Breast epithelium (tissue), 4 donors: ENCODE results near the gene UNC93B1. TPM values are rescaled to one million over a fixed set of nuclear protein-coding genes. Genes with fewer than 3 reads are reported as not detected.
"Not testable (repeated sequence)": the region's sequence is repeated elsewhere in the genome, so short reads cannot be mapped to it uniquely, and the experiment has no call there.

Source experiments
- DNase-seq, 2 donors: peaks; one replicate each; pipeline ENCODE4 v3.0.0-alpha.2; 2019; ENCODE audit warnings: low spot score in 2 of 2
- H3K27ac ChIP-seq, 2 donors: fragments of 200-600 bp; sonication (generic) in 1 of 2; one replicate each; pipeline ENCODE4 v1.5.1; 2016 to 2019; ENCODE audit warnings: mild to moderate bottlenecking in 1 of 2
- H3K27me3 ChIP-seq, 2 donors: fragments of 200-600 bp; sonication (generic) in 1 of 2; one replicate each; pipeline versions ENCODE4 v1.5.1 to v1.6.0; 2017 to 2019; ENCODE audit warnings: control low read depth in 1 of 2, mild to moderate bottlenecking in 1 of 2
- H3K36me3 ChIP-seq: fragments of 200-600 bp; one replicate; pipeline ENCODE4 v1.5.1; 2019
- H3K4me1 ChIP-seq, 2 donors: fragments of 200-600 bp; sonication (generic); one replicate each; pipeline ENCODE4 v1.5.1; 2016 to 2019; ENCODE audit warnings: control low read depth in 1 of 2
- H3K4me3 ChIP-seq, 3 donors: fragments of 200-600 bp; sonication (generic); 1 replicate in 2 of 3; 2 replicates in 1 of 3; pipeline ENCODE4 v1.5.1; 2016 to 2019; ENCODE audit warnings: mild to moderate bottlenecking in 3 of 3, moderate library complexity in 2 of 3
- H3K9me3 ChIP-seq, 2 donors: fragments of 200-600 bp; sonication (generic) in 1 of 2; one replicate each; pipeline ENCODE4 v1.5.1; 2016 to 2019; ENCODE audit warnings: control low read depth in 1 of 2
- CTCF ChIP-seq, 3 donors: fragments of 450-650 bp; IDR thresholded peaks; one replicate each; pipeline ENCODE4 v1.5.1; 2016 to 2017; ENCODE audit warnings: antibody characterized with exemption in 3 of 3, mild to moderate bottlenecking in 3 of 3, moderate library complexity in 3 of 3
- POLR2A ChIP-seq: fragments of 450-650 bp; IDR thresholded peaks from one replicate; pipeline ENCODE4 v1.6.1; 2016; ENCODE audit warnings: antibody characterized with exemption, mild to moderate bottlenecking, moderate library complexity
- POLR2AphosphoS5 ChIP-seq, 3 donors: sonication (generic); formaldehyde crosslinking; IDR thresholded peaks; one replicate each; pipeline ENCODE4 v1.6.1; 2017; ENCODE audit warnings: antibody characterized with exemption in 3 of 3
- intact Hi-C: fragments of 100-400 bp; cut with DNase I; formaldehyde crosslinking; loops from one replicate; pipeline ENCODE4 v1.15.1; 2023; ENCODE audit warnings: low total_unique reads
- total RNA-seq, 3 donors: library from RNA; depleted of rRNA; stranded (reverse); fragments of >200 nt; gene quantifications; one replicate each; pipeline ENCODE4 v1.1.0, GENCODE V29; 2016

UNC93B1 gene
- total RNA-seq, 3 donors from 2014 or later: 40.3 to 63.7 (median 49.8) TPM

DNA sequence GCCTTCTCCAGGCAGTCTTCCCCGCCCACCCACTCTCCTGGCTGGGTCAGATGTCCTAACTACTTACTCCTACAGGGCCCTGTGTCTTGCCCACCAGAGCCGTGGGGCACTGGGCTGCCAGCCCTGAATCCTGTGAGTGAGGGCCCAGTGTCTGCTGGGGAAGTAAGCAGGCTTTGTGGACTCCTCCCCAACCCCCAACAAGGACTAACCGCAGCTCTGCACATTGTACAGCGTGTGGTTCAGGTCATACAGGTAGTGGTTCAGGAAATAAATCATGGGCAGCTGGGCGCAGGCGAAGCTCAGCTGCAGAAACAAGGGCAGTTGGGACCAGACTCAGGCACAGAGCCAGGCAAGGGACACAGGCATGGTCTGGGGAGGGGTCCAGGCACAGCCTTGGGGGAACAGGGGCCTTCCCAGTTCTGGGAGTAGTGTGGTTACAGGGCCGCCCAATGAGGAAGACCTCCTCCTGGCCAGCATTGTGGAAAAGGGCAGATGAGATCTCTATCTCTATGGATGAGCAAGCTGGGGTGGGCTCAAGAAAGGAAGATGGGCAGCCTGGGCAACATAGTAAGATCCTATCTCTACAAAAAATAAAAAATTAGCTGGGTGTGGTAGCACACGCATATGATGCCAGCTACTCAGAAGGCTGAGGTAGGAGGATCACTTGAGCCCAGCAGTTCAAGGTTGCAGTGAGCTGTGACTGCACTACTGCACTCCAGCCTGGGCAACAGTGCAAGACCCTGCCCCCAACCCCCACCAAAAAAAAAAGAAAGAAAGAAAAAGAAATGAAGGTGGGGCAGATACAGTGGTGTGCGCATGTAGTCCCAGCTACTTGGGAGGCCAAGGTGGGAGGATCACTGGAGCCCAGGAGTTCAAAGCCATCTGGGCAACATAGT lies 5.5 kb downstream of the UNC93B1 start:
- Histone ChIP-seq H3K9me3 (no peaks in the 10 kb centered on the region), H3K4me1 (no peaks in the 10 kb centered on the region), H3K27me3 (no peaks in the 10 kb centered on the region), H3K36me3 (no peaks in the 10 kb centered on the region), H3K27ac (no peak overlapping the region), H3K4me3 (no peak overlapping the region)
- no peak for DNase-seq
- no peak for TF ChIP-seq CTCF (IDR thresholded peaks at IDR 0.05)
- no peak for TF ChIP-seq POLR2A
- no peak for TF ChIP-seq POLR2AphosphoS5 (IDR thresholded peaks at IDR 0.05)
- intact Hi-C loops: no loop called here

- Histone ChIP-seq H3K27ac (no peak overlapping the region), H3K27me3 (no peaks in the 10 kb centered on the region), H3K4me1 (no peaks in the 10 kb centered on the region), H3K4me3 (no peak overlapping the region), H3K36me3 (no peaks in the 10 kb centered on the region), H3K9me3 (no peaks in the 10 kb centered on the region)
- no peak for DNase-seq
- TF ChIP-seq POLR2AphosphoS5 (IDR thresholded peaks at IDR 0.05) (no peak), POLR2A (no peak), CTCF (IDR thresholded peaks at IDR 0.05) (no peak)
- intact Hi-C loops: no loop called here
Observed at GRCh38 chr11:67997475-67997921, 6.4 kb downstream of the UNC93B1 start.

GRCh38 chr11:67996622-67997474 lies 7.0 kb downstream of the UNC93B1 start:
- no peak for DNase-seq
- Histone ChIP-seq H3K4me1 (no peaks in the 10 kb centered on the region), H3K27ac (no peak overlapping the region), H3K9me3 (no peaks in the 10 kb centered on the region), H3K27me3 (no peaks in the 10 kb centered on the region), H3K4me3 (no peak overlapping the region), H3K36me3 (no peaks in the 10 kb centered on the region)
- no peak for TF ChIP-seq POLR2A
- intact Hi-C loops: no loop called here

DNA sequence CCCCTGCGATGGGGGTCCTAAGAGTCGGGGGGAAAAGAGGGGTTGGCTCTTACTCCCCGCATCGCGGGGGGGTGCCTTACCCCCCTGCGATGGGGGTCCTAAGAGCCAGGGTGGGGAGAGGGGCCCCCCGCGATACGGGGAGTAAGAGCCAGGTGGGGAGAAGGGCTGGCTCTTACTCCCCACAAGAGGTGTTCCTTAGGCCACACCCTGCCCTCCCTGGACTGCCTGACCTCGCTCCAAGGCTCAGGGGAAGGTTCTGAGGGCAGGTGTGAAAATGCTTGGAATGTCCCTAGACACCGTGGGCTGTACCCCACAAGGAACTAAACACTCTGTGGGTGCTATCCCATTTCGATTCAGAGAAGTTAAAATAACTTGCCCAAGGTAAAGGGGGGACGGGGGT lies 7.8 kb downstream of the UNC93B1 start:
- Histone ChIP-seq H3K9me3 (no peaks in the 10 kb centered on the region), H3K27ac (no peak overlapping the region), H3K4me3 (no peak overlapping the region), H3K36me3 (no peaks in the 10 kb centered on the region), H3K27me3 (no peaks in the 10 kb centered on the region), H3K4me1 (no peaks in the 10 kb centered on the region)
- intact Hi-C loops: no loop called here
- TF ChIP-seq POLR2AphosphoS5 (IDR thresholded peaks at IDR 0.05): no peak
- no peak for TF ChIP-seq POLR2A
- TF ChIP-seq CTCF (IDR thresholded peaks at IDR 0.05): no peak
- no peak for DNase-seq

DNA sequence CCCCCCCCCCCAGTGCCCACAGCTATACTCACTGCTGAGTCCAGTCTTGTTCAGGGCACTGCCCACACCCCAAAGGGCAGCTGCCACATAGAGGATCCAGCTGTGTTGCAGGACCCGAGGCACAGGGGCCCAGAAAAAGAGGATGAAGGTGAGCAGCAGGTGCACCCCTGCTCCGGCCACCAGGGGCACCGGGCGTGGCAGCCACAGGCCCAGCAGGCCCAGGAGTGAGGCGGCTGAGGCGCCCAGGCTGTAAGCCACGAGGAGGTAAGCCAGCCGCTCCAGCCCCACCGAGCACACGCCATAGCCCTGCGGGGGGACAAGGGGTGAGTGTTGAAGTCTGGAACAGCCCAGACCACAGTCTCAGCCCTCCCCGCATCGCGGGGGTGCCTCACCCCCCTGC lies 8.3 kb downstream of the UNC93B1 start:
- H3K9me3 ChIP-seq, H3K27ac ChIP-seq, DNase-seq, intact Hi-C loops, H3K27me3 ChIP-seq, H3K4me1 ChIP-seq, H3K4me3 ChIP-seq, H3K36me3 ChIP-seq: not testable (repeated sequence)

- H3K4me1 ChIP-seq, H3K4me3 ChIP-seq, H3K27me3 ChIP-seq, H3K27ac ChIP-seq, H3K36me3 ChIP-seq, DNase-seq, H3K9me3 ChIP-seq, intact Hi-C loops: not testable (repeated sequence)
Observed at GRCh38 chr11:67995129-67995528, 8.8 kb downstream of the UNC93B1 start.

- H3K4me3 ChIP-seq, H3K27me3 ChIP-seq, H3K4me1 ChIP-seq, H3K9me3 ChIP-seq, H3K36me3 ChIP-seq, H3K27ac ChIP-seq, DNase-seq, intact Hi-C loops: not testable (repeated sequence)
Observed at GRCh38 chr11:67994387-67994786, 9.5 kb downstream of the UNC93B1 start.
